PFSK-1 (cell line): Measurements from ENCODE around the gene NUP98.

Source experiments
- FOXP2 ChIP-seq: optimal IDR thresholded peaks from 2 replicates; pipeline ENCODE3; 2011; ENCODE audit warnings: borderline replicate concordance, control low read depth, inconsistent platforms; ENCODE audit not compliant: insufficient read depth; ENCODE audit errors: extremely low read length, extremely low read depth
- POLR2AphosphoS5 ChIP-seq: IDR thresholded peaks from 2 replicates; pipeline ENCODE4 v1.6.1; 2012; ENCODE audit warnings: low read depth, mild to moderate bottlenecking, control low read depth, low read length, moderate library complexity
- REST ChIP-seq, 2 experiments: IDR thresholded peaks; 2 replicates each; pipeline versions ENCODE4 v1.6.1 to v1.8.0; 2011 to 2012; ENCODE audit warnings: low read depth in 2 of 2, low read length in 2 of 2, control low read depth in 1 of 2, inconsistent platforms in 1 of 2, mild to moderate bottlenecking in 1 of 2, moderate library complexity in 1 of 2; ENCODE audit not compliant: insufficient read depth in 1 of 2
- SIN3A ChIP-seq: IDR thresholded peaks from 2 replicates; pipeline ENCODE4 v1.6.1; 2012; ENCODE audit warnings: mild to moderate bottlenecking, low read length, moderate library complexity, borderline replicate concordance; ENCODE audit not compliant: insufficient read depth
- TAF1 ChIP-seq: IDR thresholded peaks from 2 replicates; pipeline ENCODE4 v1.6.1; 2012; ENCODE audit warnings: low read length, control low read depth, borderline replicate concordance; ENCODE audit not compliant: insufficient read depth

The NUP98 gene

GRCh38 chr11:3796346-3796745, 1.0 kb downstream of the NUP98 start:
- TF ChIP-seq REST (IDR thresholded peaks at IDR 0.05; ENCODE audit: insufficient read depth in 1 of 2, low read depth in 2 of 2, low read length in 2 of 2) (no peak), SIN3A (no peak), POLR2AphosphoS5 (no peak; the same call in 1 of the 2 replicates), TAF1 (no peak), FOXP2 (no peak)

- TF ChIP-seq FOXP2 (no peak), TAF1 (no peak), REST (IDR thresholded peaks at IDR 0.05; ENCODE audit: insufficient read depth in 1 of 2, low read depth in 2 of 2, low read length in 2 of 2) (no peak), SIN3A (no peak), POLR2AphosphoS5 (no peak)
Observed at GRCh38 chr11:3796002-3796311, 1.4 kb downstream of the NUP98 start.

- TF ChIP-seq FOXP2 (no peak), POLR2AphosphoS5 (no peak), REST (IDR thresholded peaks at IDR 0.05; ENCODE audit: insufficient read depth in 1 of 2, low read depth in 2 of 2, low read length in 2 of 2) (no peak), SIN3A (no peak), TAF1 (no peak)
Observed at GRCh38 chr11:3795131-3796001, 2.0 kb downstream of the NUP98 start.

GRCh38 chr11:3786781-3787428, 10.4 kb downstream of the NUP98 start:
- no peak for TF ChIP-seq FOXP2

- no peak for TF ChIP-seq REST (IDR thresholded peaks at IDR 0.05; ENCODE audit: insufficient read depth in 1 of 2, low read depth in 2 of 2, low read length in 2 of 2)
- no peak for TF ChIP-seq FOXP2
- no peak for TF ChIP-seq POLR2AphosphoS5
- no peak for TF ChIP-seq TAF1
- no peak for TF ChIP-seq SIN3A
Observed at GRCh38 chr11:3783611-3784010, 13.7 kb downstream of the NUP98 start.
